Keratinocyte (primary cell): ENCODE data around the gene NRDC. TPM values are rescaled to one million over a fixed set of nuclear protein-coding genes. Genes with fewer than 3 reads are reported as not detected.
A peak's percentile ranks its signal among the peaks of the same experiment; 100 is the strongest.
"Not testable (repeated sequence)": the region's sequence is repeated elsewhere in the genome, so short reads cannot be mapped to it uniquely, and the experiment has no call there.

Experiments used
- DNase-seq: peaks from one replicate; pipeline ENCODE4 v3.0.0-alpha.2; 2011; ENCODE audit warnings: low read depth, missing footprints, low spot score
- FAIRE-seq: peaks from 2 replicates; lab custom pipeline; 2011; peaks lifted over from hg19 to GRCh38; lab: Jason Lieb, UNC
- H2AFZ ChIP-seq: 2 replicates; pipeline ENCODE4 v1.6.0; 2012; ENCODE audit warnings: low read length, control low read depth, inconsistent platforms; ENCODE audit not compliant: control insufficient read depth
- H3K27ac ChIP-seq: 2 replicates; pipeline ENCODE4 v1.5.1; 2011; ENCODE audit warnings: low read length; ENCODE audit not compliant: control insufficient read depth, insufficient read depth
- H3K27me3 ChIP-seq: 3 replicates; pipeline ENCODE4 v1.6.0; 2011; ENCODE audit warnings: low read length; ENCODE audit not compliant: control insufficient read depth, insufficient read depth; ENCODE audit errors: extremely low read depth
- H3K36me3 ChIP-seq, 2 experiments: 2 replicates in 1 of 2; 3 replicates in 1 of 2; pipeline ENCODE4 v1.5.1; 2011; ENCODE audit warnings: low read length in 2 of 2, mild to moderate bottlenecking in 1 of 2; ENCODE audit not compliant: control insufficient read depth in 2 of 2, insufficient read depth in 2 of 2; ENCODE audit errors: extremely low read depth in 1 of 2
- H3K4me1 ChIP-seq: 3 replicates; pipeline ENCODE4 v1.5.1; 2011; ENCODE audit warnings: low read length; ENCODE audit not compliant: control insufficient read depth, insufficient read depth; ENCODE audit errors: extremely low read depth
- H3K4me2 ChIP-seq: 3 replicates; pipeline ENCODE4 v1.6.0; 2011; ENCODE audit warnings: low read depth, low read length; ENCODE audit not compliant: control insufficient read depth, insufficient read depth; ENCODE audit errors: extremely low read depth
- H3K4me3 ChIP-seq, 3 experiments: fragments of 200-600 bp in 1 of 3; sonication (generic) in 1 of 3; 2 replicates in 2 of 3; 3 replicates in 1 of 3; pipeline ENCODE4 v1.5.1; 2011 to 2016; ENCODE audit warnings: low read length in 3 of 3, mild to moderate bottlenecking in 3 of 3, control low read depth in 2 of 3, inconsistent platforms in 1 of 3, low read depth in 1 of 3, mixed read lengths in 1 of 3, mixed run types in 1 of 3, moderate library complexity in 1 of 3; ENCODE audit not compliant: control insufficient read depth in 2 of 3, insufficient read depth in 2 of 3; ENCODE audit errors: extremely low read depth in 1 of 3
- H3K79me2 ChIP-seq: 2 replicates; pipeline ENCODE4 v1.6.0; 2012; ENCODE audit warnings: low read length; ENCODE audit not compliant: control insufficient read depth, insufficient read depth
- H3K9ac ChIP-seq: 3 replicates; pipeline ENCODE4 v1.6.0; 2011; ENCODE audit warnings: low read length; ENCODE audit not compliant: control insufficient read depth, insufficient read depth; ENCODE audit errors: extremely low read depth
- H3K9me1 ChIP-seq: 3 replicates; pipeline ENCODE4 v1.6.0; 2011; ENCODE audit warnings: low read length; ENCODE audit not compliant: control insufficient read depth, insufficient read depth; ENCODE audit errors: extremely low read depth
- H3K9me3 ChIP-seq: 2 replicates; pipeline ENCODE4 v1.5.1; 2012; ENCODE audit warnings: low read depth, low read length; ENCODE audit not compliant: control insufficient read depth
- H4K20me1 ChIP-seq: 3 replicates; pipeline ENCODE4 v1.6.0; 2011; ENCODE audit warnings: low read length; ENCODE audit not compliant: control insufficient read depth, insufficient read depth; ENCODE audit errors: extremely low read depth
- EZH2 ChIP-seq: IDR thresholded peaks from one replicate; pipeline ENCODE4 v1.6.1; 2012; ENCODE audit warnings: inconsistent platforms, mild to moderate bottlenecking, low read length, moderate library complexity
- dilution Hi-C: fragments of 300-500 bp; cut with MboI; formaldehyde crosslinking; loops from one replicate; pipeline ENCODE4 v1.7.0; 2020; ENCODE audit warnings: low sequenced_read_pairs; ENCODE audit not compliant: extremely low pct_ligation_motif_present
- polyA plus RNA-seq, 5 experiments: library from polyadenylated mRNA; depleted of rRNA in 3 of 5; stranded (reverse) in 3 of 5; stranded (forward) in 1 of 5; unstranded in 1 of 5; fragments of >200 nt; gene quantifications; 1 replicate in 1 of 5; 2 replicates in 3 of 5; 3 replicates in 1 of 5; pipeline versions ENCODE4 v1.2.1 to v1.2.3, GENCODE V29; 2011 to 2012; ENCODE audit warnings: missing spikeins in 2 of 5, low read depth in 1 of 5, low replicate concordance in 1 of 5
- TF ChIP-seq, protein P1 (sequence below), 3 experiments: IDR thresholded peaks in 1 of 3; conservative IDR thresholded peaks in 1 of 3; optimal IDR thresholded peaks in 1 of 3; 2 replicates in 2 of 3; 3 replicates in 1 of 3; pipeline versions ENCODE3 to v1.5.1; 2011; ENCODE audit warnings: low read length in 3 of 3, mild to moderate bottlenecking in 3 of 3, moderate library complexity in 2 of 3, control low read depth in 1 of 3, inconsistent platforms in 1 of 3; ENCODE audit not compliant: insufficient read depth in 2 of 3; ENCODE audit errors: extremely low read depth in 1 of 3

Gene NRDC
- polyA plus RNA-seq, 1 donor (not counting 4 experiments of a cell fraction or from before 2014, with no cell fraction given), result 183 TPM

DNA sequence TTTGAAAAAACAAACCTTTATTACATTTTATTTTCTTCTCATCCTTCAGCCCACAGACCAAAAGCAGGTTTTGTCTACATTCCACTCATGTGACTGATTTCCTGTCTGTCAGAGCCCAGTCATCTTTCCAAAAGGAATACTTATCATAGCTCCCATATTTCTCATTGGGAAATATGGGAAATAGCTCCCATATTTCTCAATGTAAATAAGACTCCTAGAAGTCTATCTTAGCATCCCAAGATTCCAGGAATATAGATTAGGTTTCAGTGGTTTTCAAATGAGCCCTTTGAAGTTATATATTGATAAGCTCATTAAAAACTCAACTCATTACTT is 19.1 kb upstream of the NRDC start:
- dilution Hi-C loops, result no loop called here
- TF ChIP-seq EZH2, result no peak
- TF ChIP-seq, protein P1, sequence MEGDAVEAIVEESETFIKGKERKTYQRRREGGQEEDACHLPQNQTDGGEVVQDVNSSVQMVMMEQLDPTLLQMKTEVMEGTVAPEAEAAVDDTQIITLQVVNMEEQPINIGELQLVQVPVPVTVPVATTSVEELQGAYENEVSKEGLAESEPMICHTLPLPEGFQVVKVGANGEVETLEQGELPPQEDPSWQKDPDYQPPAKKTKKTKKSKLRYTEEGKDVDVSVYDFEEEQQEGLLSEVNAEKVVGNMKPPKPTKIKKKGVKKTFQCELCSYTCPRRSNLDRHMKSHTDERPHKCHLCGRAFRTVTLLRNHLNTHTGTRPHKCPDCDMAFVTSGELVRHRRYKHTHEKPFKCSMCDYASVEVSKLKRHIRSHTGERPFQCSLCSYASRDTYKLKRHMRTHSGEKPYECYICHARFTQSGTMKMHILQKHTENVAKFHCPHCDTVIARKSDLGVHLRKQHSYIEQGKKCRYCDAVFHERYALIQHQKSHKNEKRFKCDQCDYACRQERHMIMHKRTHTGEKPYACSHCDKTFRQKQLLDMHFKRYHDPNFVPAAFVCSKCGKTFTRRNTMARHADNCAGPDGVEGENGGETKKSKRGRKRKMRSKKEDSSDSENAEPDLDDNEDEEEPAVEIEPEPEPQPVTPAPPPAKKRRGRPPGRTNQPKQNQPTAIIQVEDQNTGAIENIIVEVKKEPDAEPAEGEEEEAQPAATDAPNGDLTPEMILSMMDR (optimal IDR thresholded peaks at IDR 0.05 in 1 of 3, IDR thresholded peaks at IDR 0.05 in 1 of 3, conservative IDR thresholded peaks at IDR 0.05 in 1 of 3; ENCODE audit: extremely low read depth in 1 of 3, insufficient read depth in 2 of 3, low read length in 3 of 3), result no peak
- no peaks in the 10 kb centered on the region for H3K9me1 ChIP-seq
- H2AFZ ChIP-seq, result no peak overlapping the region
- H3K9ac ChIP-seq, result peak overlapping the region; percentile 48
- no peaks in the 10 kb centered on the region for H3K36me3 ChIP-seq
- H3K27ac ChIP-seq, result peak overlapping the region; percentile 85
- FAIRE-seq (peak; percentile 67), DNase-seq (peak; percentile 54)
- peaks cover 34% of the 10 kb centered on the region for H3K4me1 ChIP-seq
- no peaks in the 10 kb centered on the region for H3K27me3 ChIP-seq
- peak overlapping the region; percentile 63 for H3K4me2 ChIP-seq
- H3K4me3 ChIP-seq, result peak overlapping the region in 1 of 3 experiments; percentile 32
- H4K20me1 ChIP-seq, result no peaks in the 10 kb centered on the region
- no peaks in the 10 kb centered on the region for H3K9me3 ChIP-seq
- H3K79me2 ChIP-seq, result no peaks in the 10 kb centered on the region

DNA sequence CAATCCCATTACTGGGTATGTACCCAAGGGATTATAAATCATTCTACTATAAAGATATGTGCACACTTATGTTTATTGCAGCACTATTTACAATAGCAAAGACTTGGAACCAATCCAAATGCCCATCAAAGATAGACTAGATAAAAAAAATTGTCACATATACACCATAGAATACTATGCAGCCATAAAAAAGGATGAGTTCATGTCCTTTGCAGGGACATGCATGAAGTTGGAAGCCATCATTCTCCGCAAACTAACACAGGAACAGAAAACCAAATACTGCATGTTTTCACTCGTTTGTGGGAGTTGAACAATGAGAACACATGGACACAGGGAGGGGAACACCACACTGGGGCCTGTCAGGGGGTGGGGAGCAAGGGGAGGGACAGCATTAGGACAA is 16.2 kb upstream of the NRDC start:
- FAIRE-seq, H3K27ac ChIP-seq, H3K9ac ChIP-seq, H3K36me3 ChIP-seq, H3K9me3 ChIP-seq, H3K4me3 ChIP-seq, H3K79me2 ChIP-seq, dilution Hi-C loops, DNase-seq, H3K27me3 ChIP-seq, H3K9me1 ChIP-seq, H3K4me2 ChIP-seq, H4K20me1 ChIP-seq, H2AFZ ChIP-seq: not testable (repeated sequence)
- peaks cover 34% of the 10 kb centered on the region for H3K4me1 ChIP-seq

DNA sequence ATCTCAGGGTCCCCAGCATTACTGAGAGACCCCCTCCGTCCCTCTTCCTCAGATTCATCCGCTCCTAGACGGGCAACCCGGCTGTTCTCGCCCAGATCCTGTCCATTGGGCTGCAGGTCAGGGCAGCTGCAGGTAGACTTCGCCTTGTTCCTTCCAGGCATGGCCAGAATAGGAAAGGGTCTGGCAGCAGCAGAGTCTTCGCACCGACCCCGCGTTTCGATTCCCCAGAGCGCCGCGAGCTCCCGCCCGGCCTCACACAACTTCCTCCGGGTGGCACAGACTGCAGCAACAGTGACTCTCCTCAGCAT is 265 bp downstream of the NRDC start:
- H2AFZ ChIP-seq, result peak overlapping the region; percentile 94
- no peaks in the 10 kb centered on the region for H3K9me3 ChIP-seq
- H3K4me1 ChIP-seq, result peaks cover 23% of the 10 kb centered on the region
- no peak for TF ChIP-seq EZH2
- TF ChIP-seq, protein P1 (optimal IDR thresholded peaks at IDR 0.05 in 1 of 3, IDR thresholded peaks at IDR 0.05 in 1 of 3, conservative IDR thresholded peaks at IDR 0.05 in 1 of 3; ENCODE audit: extremely low read depth in 1 of 3, insufficient read depth in 2 of 3, low read length in 3 of 3), result no peak
- DNase-seq (no peak), FAIRE-seq (no peak)
- no peaks in the 10 kb centered on the region for H3K9me1 ChIP-seq
- peak overlapping the region; percentile 92 to 100 (median 99) for H3K4me3 ChIP-seq
- H3K27ac ChIP-seq, result peak overlapping the region; percentile 99
- peaks cover 2 to 4% of the 10 kb centered on the region in 2 experiments for H3K36me3 ChIP-seq
- dilution Hi-C loops, result no loop called here
- peak overlapping the region; percentile 88 for H3K4me2 ChIP-seq
- H3K79me2 ChIP-seq, result peaks cover 52% of the 10 kb centered on the region
- H3K27me3 ChIP-seq, result no peaks in the 10 kb centered on the region
- no peaks in the 10 kb centered on the region for H4K20me1 ChIP-seq
- peak overlapping the region; percentile 100 for H3K9ac ChIP-seq
